OCI-LY1 (cell line): ENCODE measurements around the gene LRRC51.
A peak's percentile ranks its signal among the peaks of the same experiment; 100 is the strongest.

Source experiments
- H2AFZ ChIP-seq: fragments of 200-600 bp; sonication (generic), shearing (Covaris generic); 2 replicates; pipeline ENCODE4 v1.6.0; 2014; ENCODE audit warnings: antibody characterized with exemption, mild to moderate bottlenecking, low read length
- H3F3A ChIP-seq: fragments of 200-600 bp; sonication (generic), shearing (Covaris generic); 2 replicates; pipeline ENCODE4 v1.6.0; 2014; ENCODE audit warnings: mild to moderate bottlenecking, antibody characterized with exemption, low read length, moderate library complexity; ENCODE audit not compliant: insufficient read depth
- H3K27ac ChIP-seq: fragments of 200-600 bp; sonication (generic); 2 replicates; pipeline ENCODE4 v1.5.1; 2014; ENCODE audit warnings: low read length, mixed run types, mild to moderate bottlenecking, low read depth; ENCODE audit not compliant: poor library complexity, severe bottlenecking
- H3K27me3 ChIP-seq: fragments of 200-600 bp; sonication (generic); 2 replicates; pipeline ENCODE4 v1.6.0; 2014; ENCODE audit warnings: antibody characterized with exemption, mild to moderate bottlenecking, low read length, moderate library complexity; ENCODE audit not compliant: insufficient read depth
- H3K36me3 ChIP-seq: fragments of 200-600 bp; sonication (generic); 2 replicates; pipeline ENCODE4 v1.6.1; 2014; ENCODE audit warnings: mild to moderate bottlenecking, antibody characterized with exemption, low read length, moderate library complexity, mixed read lengths; ENCODE audit not compliant: insufficient read depth
- H3K4me1 ChIP-seq: fragments of 200-600 bp; sonication (generic); 2 replicates; pipeline ENCODE4 v1.5.1; 2014; ENCODE audit warnings: mild to moderate bottlenecking, low read length, moderate library complexity; ENCODE audit not compliant: insufficient read depth, severe bottlenecking
- H3K4me2 ChIP-seq: fragments of 200-600 bp; sonication (generic), shearing (Covaris generic); 2 replicates; pipeline ENCODE4 v1.6.1; 2014; ENCODE audit warnings: low read length
- H3K4me3 ChIP-seq: fragments of 200-600 bp; sonication (generic); 2 replicates; pipeline ENCODE4 v1.5.1; 2014; ENCODE audit warnings: low read length, low read depth, mild to moderate bottlenecking, mixed read lengths; ENCODE audit not compliant: poor library complexity, severe bottlenecking
- H3K79me2 ChIP-seq: fragments of 200-600 bp; shearing (Covaris generic); 2 replicates; pipeline ENCODE4 v1.6.1; 2016; ENCODE audit warnings: mixed run types, low read length, mixed read lengths; ENCODE audit not compliant: insufficient read depth
- H3K9ac ChIP-seq: fragments of 200-600 bp; sonication (generic), shearing (Covaris generic); 2 replicates; pipeline ENCODE4 v1.6.1; 2014; ENCODE audit warnings: mild to moderate bottlenecking, low read length, mixed read lengths
- H3K9me2 ChIP-seq: fragments of 200-600 bp; sonication (generic), shearing (Covaris generic); 2 replicates; pipeline ENCODE4 v1.6.1; 2014; ENCODE audit warnings: low read depth, mild to moderate bottlenecking, low read length, mixed read lengths
- H3K9me3 ChIP-seq: fragments of 200-600 bp; shearing (Covaris generic); 2 replicates; pipeline ENCODE4 v1.6.1; 2014; ENCODE audit warnings: low read length, mixed read lengths
- H4K20me1 ChIP-seq: fragments of 200-600 bp; sonication (generic), shearing (Covaris generic); 2 replicates; pipeline ENCODE4 v1.6.0; 2016; ENCODE audit warnings: mild to moderate bottlenecking, low read length; ENCODE audit not compliant: insufficient read depth
- EZH2 ChIP-seq: fragments of 200-600 bp; sonication (generic), shearing (Covaris generic); IDR thresholded peaks from 2 replicates; pipeline ENCODE4 v1.8.0; 2017; ENCODE audit warnings: borderline replicate concordance, mixed run types, mild to moderate bottlenecking, antibody characterized with exemption, low read length, moderate library complexity, mixed read lengths
- TF ChIP-seq, protein P1 (sequence below): fragments of 200-600 bp; sonication (generic), shearing (Covaris generic); IDR thresholded peaks from 2 replicates; pipeline ENCODE4 v1.5.1; 2017; ENCODE audit warnings: mild to moderate bottlenecking, antibody characterized with exemption, low read length, moderate library complexity, mixed read lengths

LRRC51 gene

GRCh38 chr11:72067676-72068075 is 13.0 kb upstream of the LRRC51 start:
- Histone ChIP-seq H3K79me2 (peaks cover 58% of the 10 kb centered on the region), H3K36me3 (peaks cover 41% of the 10 kb centered on the region), H3K9me2 (no peaks in the 10 kb centered on the region), H3K9me3 (no peaks in the 10 kb centered on the region), H3K4me3 (no peak overlapping the region), H3K4me1 (peaks cover 37% of the 10 kb centered on the region), H2AFZ (no peak overlapping the region), H3K27ac (no peak overlapping the region), H4K20me1 (no peaks in the 10 kb centered on the region), H3K9ac (no peak overlapping the region), H3K27me3 (no peaks in the 10 kb centered on the region), H3F3A (no peaks in the 10 kb centered on the region), H3K4me2 (no peak overlapping the region)
- TF ChIP-seq, protein P1, sequence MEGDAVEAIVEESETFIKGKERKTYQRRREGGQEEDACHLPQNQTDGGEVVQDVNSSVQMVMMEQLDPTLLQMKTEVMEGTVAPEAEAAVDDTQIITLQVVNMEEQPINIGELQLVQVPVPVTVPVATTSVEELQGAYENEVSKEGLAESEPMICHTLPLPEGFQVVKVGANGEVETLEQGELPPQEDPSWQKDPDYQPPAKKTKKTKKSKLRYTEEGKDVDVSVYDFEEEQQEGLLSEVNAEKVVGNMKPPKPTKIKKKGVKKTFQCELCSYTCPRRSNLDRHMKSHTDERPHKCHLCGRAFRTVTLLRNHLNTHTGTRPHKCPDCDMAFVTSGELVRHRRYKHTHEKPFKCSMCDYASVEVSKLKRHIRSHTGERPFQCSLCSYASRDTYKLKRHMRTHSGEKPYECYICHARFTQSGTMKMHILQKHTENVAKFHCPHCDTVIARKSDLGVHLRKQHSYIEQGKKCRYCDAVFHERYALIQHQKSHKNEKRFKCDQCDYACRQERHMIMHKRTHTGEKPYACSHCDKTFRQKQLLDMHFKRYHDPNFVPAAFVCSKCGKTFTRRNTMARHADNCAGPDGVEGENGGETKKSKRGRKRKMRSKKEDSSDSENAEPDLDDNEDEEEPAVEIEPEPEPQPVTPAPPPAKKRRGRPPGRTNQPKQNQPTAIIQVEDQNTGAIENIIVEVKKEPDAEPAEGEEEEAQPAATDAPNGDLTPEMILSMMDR, result no peak
- TF ChIP-seq EZH2, result no peak

- peaks cover 31% of the 10 kb centered on the region; the same call in 1 of the 2 replicates for H3K36me3 ChIP-seq
- peaks cover 66% of the 10 kb centered on the region for H3K79me2 ChIP-seq
- no peaks in the 10 kb centered on the region for H3K9me3 ChIP-seq
- no peaks in the 10 kb centered on the region for H3K27me3 ChIP-seq
- peaks cover 45% of the 10 kb centered on the region for H3K4me1 ChIP-seq
- TF ChIP-seq, protein P1, result no peak
- no peak for TF ChIP-seq EZH2
- H3F3A ChIP-seq, result no peaks in the 10 kb centered on the region
- no peak overlapping the region for H3K4me3 ChIP-seq
- H3K4me2 ChIP-seq, result no peak overlapping the region
- no peaks in the 10 kb centered on the region for H3K9me2 ChIP-seq
- no peak overlapping the region for H2AFZ ChIP-seq
- H3K27ac ChIP-seq, result peak overlapping the region; percentile 53
- no peaks in the 10 kb centered on the region for H4K20me1 ChIP-seq
- no peak overlapping the region for H3K9ac ChIP-seq
These were observed 11.4 kb upstream of the LRRC51 start for GRCh38 chr11:72069200-72069599.

DNA sequence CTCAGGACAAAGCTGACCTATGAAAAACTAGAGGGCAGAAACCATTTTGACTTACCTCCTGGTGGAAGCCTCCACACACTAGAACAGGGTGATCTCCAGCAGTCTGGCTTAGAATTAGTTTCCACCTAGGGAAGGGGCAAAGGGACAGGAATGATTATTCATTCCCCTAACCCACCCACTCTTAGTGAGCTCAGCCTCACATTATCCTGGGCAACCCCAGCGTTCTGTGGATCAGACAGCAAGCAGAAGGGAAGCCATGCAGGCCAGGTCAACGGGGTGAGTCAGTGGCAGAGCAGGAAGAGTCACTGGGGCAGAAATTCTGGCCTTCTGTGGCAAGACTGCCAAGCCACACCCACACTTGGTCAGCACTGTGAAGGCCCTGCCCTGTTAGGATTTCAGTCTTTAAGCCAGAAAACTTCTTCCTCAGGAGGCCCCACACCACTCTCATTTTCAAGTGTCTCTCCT is 10.8 kb upstream of the LRRC51 start:
- no peak overlapping the region for H3K4me3 ChIP-seq
- H4K20me1 ChIP-seq, result no peaks in the 10 kb centered on the region
- no peaks in the 10 kb centered on the region for H3F3A ChIP-seq
- H3K9me2 ChIP-seq, result no peaks in the 10 kb centered on the region
- peaks cover 45% of the 10 kb centered on the region for H3K4me1 ChIP-seq
- H2AFZ ChIP-seq, result no peak overlapping the region
- peak overlapping the region; percentile 27; the same call in 1 of the 2 replicates for H3K4me2 ChIP-seq
- H3K36me3 ChIP-seq, result peaks cover 30% of the 10 kb centered on the region; the same call in 1 of the 2 replicates
- H3K9ac ChIP-seq, result no peak overlapping the region; the same call in 1 of the 2 replicates
- H3K27ac ChIP-seq, result peak overlapping the region; percentile 53
- no peaks in the 10 kb centered on the region for H3K27me3 ChIP-seq
- TF ChIP-seq, protein P1, result no peak
- no peak for TF ChIP-seq EZH2
- H3K79me2 ChIP-seq, result peaks cover 70% of the 10 kb centered on the region
- H3K9me3 ChIP-seq, result no peaks in the 10 kb centered on the region
